ENCODE results near the gene SNN. TPM values are rescaled to one million over a fixed set of nuclear protein-coding genes. Genes with fewer than 3 reads are reported as not detected.

Gene SNN
- polyA plus RNA-seq, 2 of the 4 experiments (the other 2 are of a cell fraction) = 6.3 to 10.7 TPM

GRCh38 chr16:11691235-11691634 is 23.0 kb downstream of the SNN start:
- FAIRE-seq (no peak), DNase-seq (ENCODE audit: low read depth in 1 of 2, low spot score in 1 of 2) (no peak), ATAC-seq (no peak)
- no peaks in the 10 kb centered on the region for H3K9me3 ChIP-seq
- peaks cover 14% of the 10 kb centered on the region for H3K4me1 ChIP-seq
- CTCF ChIA-PET = interaction anchor here (1.1 to 4.5 kb wide), 7 partner anchors 23 to 295 kb away, joined by 3 to 22 read pairs (median 6); no protein-coding TSS in a partner anchor
- 91% methylated on average over 5 of the region's 5 CpGs for WGBS (ENCODE audit: missing lambda C conversion rate)
- no peak overlapping the region for H3K4me3 ChIP-seq
- H3K4me2 ChIP-seq = no peak overlapping the region
- POLR2A ChIA-PET = no interaction called here
- no peak overlapping the region for H3K27ac ChIP-seq
- no peak for TF ChIP-seq FOSL2 (IDR thresholded peaks at IDR 0.05)
- TF ChIP-seq FOSL2 (CRISPR knock-in tag; IDR thresholded peaks at IDR 0.05) = no peak
- TF ChIP-seq HOXA7 (CRISPR knock-in tag; IDR thresholded peaks at IDR 0.05) = no peak
- no peak for TF ChIP-seq ZSCAN20 (CRISPR knock-in tag; IDR thresholded peaks at IDR 0.05)
- TF ChIP-seq EHMT2 (IDR thresholded peaks at IDR 0.05; ENCODE audit: low read depth) = no peak
- no peak for TF ChIP-seq CBX2 (IDR thresholded peaks at IDR 0.05; ENCODE audit: borderline replicate concordance, low read depth)
- no peak for TF ChIP-seq CHD2 (IDR thresholded peaks at IDR 0.05; ENCODE audit: low read length, partially characterized antibody)
- TF ChIP-seq CEBPB (IDR thresholded peaks at IDR 0.05) = no peak
- no peak for TF ChIP-seq HOXB5 (CRISPR knock-in tag; IDR thresholded peaks at IDR 0.05)
- TF ChIP-seq SMC3 (IDR thresholded peaks at IDR 0.05) = no peak
- no peak for TF ChIP-seq RARB (CRISPR knock-in tag; IDR thresholded peaks at IDR 0.05)
- TF ChIP-seq MYC (IDR thresholded peaks at IDR 0.05; ENCODE audit: borderline replicate concordance, low read length) = no peak
- no peak for TF ChIP-seq CBX8 (IDR thresholded peaks at IDR 0.05)
- TF ChIP-seq SREBF2 (IDR thresholded peaks at IDR 0.05) = no peak
- TF ChIP-seq ELK1 (IDR thresholded peaks at IDR 0.05; ENCODE audit: low read depth, low read length) = no peak

- no peak overlapping the region for H3K4me3 ChIP-seq
- ChIA-PET POLR2A (no interaction called here), CTCF (interaction anchor here (1.1 to 4.5 kb wide), 5 partner anchors 23 to 295 kb away, joined by 3 to 22 read pairs (median 8); no protein-coding TSS in a partner anchor)
- H3K27ac ChIP-seq = no peak overlapping the region
- no peak for ATAC-seq
- no peak for FAIRE-seq
- no peak for TF ChIP-seq ZC3H11A (IDR thresholded peaks at IDR 0.05)
- no peak for TF ChIP-seq EP300 (IDR thresholded peaks at IDR 0.05)
- TF ChIP-seq ZFP36 (IDR thresholded peaks at IDR 0.05; ENCODE audit: borderline replicate concordance, partially characterized antibody) = no peak
- no peak for TF ChIP-seq POLR2A (IDR thresholded peaks at IDR 0.05; ENCODE audit: low read length)
- no peak for TF ChIP-seq BCL3 (IDR thresholded peaks at IDR 0.05)
- no peak for TF ChIP-seq CBX8 (IDR thresholded peaks at IDR 0.05)
- TF ChIP-seq RARB (CRISPR knock-in tag; IDR thresholded peaks at IDR 0.05) = no peak
- TF ChIP-seq BHLHE40 (IDR thresholded peaks at IDR 0.05; ENCODE audit: low read depth, low read length) = no peak
- TF ChIP-seq PHF8 (IDR thresholded peaks at IDR 0.05; ENCODE audit: borderline replicate concordance, low read depth) = no peak
- TF ChIP-seq EHF (CRISPR knock-in tag; IDR thresholded peaks at IDR 0.05) = no peak
- no peak for TF ChIP-seq CEBPB (IDR thresholded peaks at IDR 0.05)
- TF ChIP-seq HES2 (IDR thresholded peaks at IDR 0.05) = no peak
- TF ChIP-seq NFE2L2 (conservative IDR thresholded peaks at IDR 0.05; ENCODE audit: low read length) = no peak
- no peak for TF ChIP-seq ZSCAN20 (CRISPR knock-in tag; IDR thresholded peaks at IDR 0.05)
- no peak for TF ChIP-seq SMC3 (IDR thresholded peaks at IDR 0.05)
- no peak for TF ChIP-seq CHD2 (IDR thresholded peaks at IDR 0.05; ENCODE audit: low read length, partially characterized antibody)
- TF ChIP-seq POLR2AphosphoS2 (conservative IDR thresholded peaks at IDR 0.05; ENCODE audit: low read length) = no peak
- no peak for TF ChIP-seq ELK1 (IDR thresholded peaks at IDR 0.05; ENCODE audit: low read depth, low read length)
- 93% methylated on average over 14 of the region's 15 CpGs for WGBS (ENCODE audit: missing lambda C conversion rate)
- H3K4me2 ChIP-seq = no peak overlapping the region
- H3K4me1 ChIP-seq = peaks cover 14% of the 10 kb centered on the region
- no peaks in the 10 kb centered on the region for H3K9me3 ChIP-seq
- no peak for DNase-seq (ENCODE audit: low read depth in 1 of 2, low spot score in 1 of 2)
Observed at GRCh38 chr16:11691771-11692170, 23.5 kb downstream of the SNN start.

All from A549 (cell line).